ENCODE measurements around the gene TBC1D22B. TPM values are rescaled to one million over a fixed set of nuclear protein-coding genes. Genes with fewer than 3 reads are reported as not detected.

The TBC1D22B gene
- total RNA-seq, 2 experiments from 2014 or later, result 8.0 to 12.3 TPM

DNA sequence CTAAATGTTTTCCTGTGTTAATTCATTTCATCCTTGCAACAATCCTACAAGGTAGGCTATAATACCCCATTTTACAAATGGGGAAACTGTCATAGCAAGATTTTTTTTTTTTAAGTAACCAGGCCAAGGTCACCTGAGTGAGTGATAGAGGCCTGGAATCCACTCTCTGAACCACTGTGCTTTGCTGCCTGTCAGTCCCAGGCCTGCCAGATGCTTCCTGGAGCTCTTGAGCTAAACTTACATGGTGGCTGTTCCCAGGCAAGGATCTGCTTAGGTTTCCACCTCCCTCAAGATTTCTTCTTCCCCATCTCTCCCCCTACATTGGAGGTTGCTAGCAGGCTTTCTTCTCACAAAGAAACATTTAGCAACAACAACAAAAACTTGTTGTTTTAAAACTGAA, 63.5 kb downstream of the TBC1D22B start:
- H3K9me2 ChIP-seq (ENCODE audit: insufficient read depth, low read length), result no peaks in the 10 kb centered on the region
- CTCF ChIA-PET (ENCODE audit: unreplicated experiment), result no interaction called here
- POLR2A ChIA-PET, result no interaction called here
- no peak overlapping the region for H3K27ac ChIP-seq (ENCODE audit: low read depth, low read length, poor library complexity, severe bottlenecking)
- H3K4me1 ChIP-seq (ENCODE audit: insufficient read depth, low read length, poor library complexity, severe bottlenecking), result no peaks in the 10 kb centered on the region
- no peaks in the 10 kb centered on the region for H4K20me1 ChIP-seq (ENCODE audit: insufficient read depth, low read length)
- H3K4me2 ChIP-seq (ENCODE audit: low read length), result no peak overlapping the region
- no peak for TF ChIP-seq EZH2phosphoT487 (IDR thresholded peaks at IDR 0.05; ENCODE audit: borderline replicate concordance, low read depth, low read length)
- TF ChIP-seq, protein P1, sequence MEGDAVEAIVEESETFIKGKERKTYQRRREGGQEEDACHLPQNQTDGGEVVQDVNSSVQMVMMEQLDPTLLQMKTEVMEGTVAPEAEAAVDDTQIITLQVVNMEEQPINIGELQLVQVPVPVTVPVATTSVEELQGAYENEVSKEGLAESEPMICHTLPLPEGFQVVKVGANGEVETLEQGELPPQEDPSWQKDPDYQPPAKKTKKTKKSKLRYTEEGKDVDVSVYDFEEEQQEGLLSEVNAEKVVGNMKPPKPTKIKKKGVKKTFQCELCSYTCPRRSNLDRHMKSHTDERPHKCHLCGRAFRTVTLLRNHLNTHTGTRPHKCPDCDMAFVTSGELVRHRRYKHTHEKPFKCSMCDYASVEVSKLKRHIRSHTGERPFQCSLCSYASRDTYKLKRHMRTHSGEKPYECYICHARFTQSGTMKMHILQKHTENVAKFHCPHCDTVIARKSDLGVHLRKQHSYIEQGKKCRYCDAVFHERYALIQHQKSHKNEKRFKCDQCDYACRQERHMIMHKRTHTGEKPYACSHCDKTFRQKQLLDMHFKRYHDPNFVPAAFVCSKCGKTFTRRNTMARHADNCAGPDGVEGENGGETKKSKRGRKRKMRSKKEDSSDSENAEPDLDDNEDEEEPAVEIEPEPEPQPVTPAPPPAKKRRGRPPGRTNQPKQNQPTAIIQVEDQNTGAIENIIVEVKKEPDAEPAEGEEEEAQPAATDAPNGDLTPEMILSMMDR (conservative IDR thresholded peaks at IDR 0.05; ENCODE audit: low read length), result no peak
- no peak overlapping the region for H3K4me3 ChIP-seq (ENCODE audit: low read depth, low read length, poor library complexity, severe bottlenecking)
- no peak overlapping the region for H2AFZ ChIP-seq (ENCODE audit: low read length)
- H3K36me3 ChIP-seq (ENCODE audit: insufficient read depth, low read length), result peaks cover 16% of the 10 kb centered on the region; the same call in 1 of the 2 replicates
- no peaks in the 10 kb centered on the region for H3K9me3 ChIP-seq (ENCODE audit: low read length)
- intact Hi-C loops (cut with micrococcal nuclease; ENCODE audit: unreplicated experiment), result no loop called here
- no peaks in the 10 kb centered on the region for H3K79me2 ChIP-seq (ENCODE audit: insufficient read depth, low read depth, low read length)
- BruUV-seq (replicated peaks), result no TSS peak
- no peak for DNase-seq (ENCODE audit: low spot score)

DNA sequence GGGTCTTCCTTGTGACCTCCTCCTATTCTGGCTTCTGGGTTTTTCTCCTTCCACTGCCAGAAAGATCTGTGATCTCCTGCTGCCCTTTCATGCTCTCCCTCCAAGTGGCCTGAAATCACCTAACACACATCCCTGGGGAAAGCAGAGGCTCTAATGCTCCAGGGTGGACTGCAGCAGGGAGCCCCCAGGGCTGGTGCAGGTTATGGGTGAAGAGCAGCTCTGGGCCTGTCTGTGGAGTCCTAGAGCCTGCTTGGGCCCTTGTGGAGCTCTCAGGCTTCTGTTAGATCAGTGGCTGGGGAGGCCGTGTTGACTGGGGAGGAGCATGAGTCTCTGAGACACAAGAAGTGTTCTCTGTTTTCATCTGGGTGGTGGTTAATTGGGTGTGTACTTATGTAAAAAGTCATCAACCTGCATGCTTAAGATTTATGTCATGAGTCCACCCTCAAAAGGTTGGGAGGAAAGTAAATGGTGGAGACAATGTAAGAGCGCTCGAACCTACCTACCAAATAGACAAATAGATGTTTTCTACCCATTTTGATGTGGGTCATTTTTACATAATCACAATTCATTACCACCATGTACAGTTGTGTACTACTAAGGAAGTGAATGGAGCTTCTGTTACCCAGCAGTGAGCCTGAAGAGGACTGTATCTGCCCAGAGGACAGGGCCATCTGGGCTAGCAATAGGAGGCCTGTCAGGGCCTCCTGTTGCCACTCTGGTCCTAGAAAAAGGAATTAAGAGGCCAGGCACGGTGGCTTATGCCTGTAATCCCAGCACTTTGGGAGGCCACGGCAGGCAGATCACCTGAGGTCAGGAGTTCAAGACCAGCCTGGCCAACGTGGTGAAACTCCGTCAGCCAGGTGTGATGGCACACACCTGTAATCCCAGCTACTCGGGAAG, 64.2 kb downstream of the TBC1D22B start:
- H4K20me1 ChIP-seq (ENCODE audit: insufficient read depth, low read length), result no peaks in the 10 kb centered on the region
- BruUV-seq (replicated peaks), result no TSS peak
- CTCF ChIA-PET (ENCODE audit: unreplicated experiment), result no interaction called here
- no peak overlapping the region for H3K4me3 ChIP-seq (ENCODE audit: low read depth, low read length, poor library complexity, severe bottlenecking)
- H3K9me3 ChIP-seq (ENCODE audit: low read length), result no peaks in the 10 kb centered on the region
- intact Hi-C loops (cut with micrococcal nuclease; ENCODE audit: unreplicated experiment), result no loop called here
- no peak overlapping the region for H3K27ac ChIP-seq (ENCODE audit: low read depth, low read length, poor library complexity, severe bottlenecking)
- TF ChIP-seq, protein P1 (conservative IDR thresholded peaks at IDR 0.05; ENCODE audit: low read length), result no peak
- TF ChIP-seq EZH2phosphoT487 (IDR thresholded peaks at IDR 0.05; ENCODE audit: borderline replicate concordance, low read depth, low read length), result no peak
- H3K36me3 ChIP-seq (ENCODE audit: insufficient read depth, low read length), result peaks cover 12% of the 10 kb centered on the region; the same call in 1 of the 2 replicates
- DNase-seq (ENCODE audit: low spot score), result no peak
- no peak overlapping the region for H2AFZ ChIP-seq (ENCODE audit: low read length)
- POLR2A ChIA-PET, result no interaction called here
- no peaks in the 10 kb centered on the region for H3K4me1 ChIP-seq (ENCODE audit: insufficient read depth, low read length, poor library complexity, severe bottlenecking)
- no peaks in the 10 kb centered on the region for H3K79me2 ChIP-seq (ENCODE audit: insufficient read depth, low read depth, low read length)
- H3K4me2 ChIP-seq (ENCODE audit: low read length), result no peak overlapping the region
- no peaks in the 10 kb centered on the region for H3K9me2 ChIP-seq (ENCODE audit: insufficient read depth, low read length)

GRCh38 chr6:37323580-37323979, 66.0 kb downstream of the TBC1D22B start:
- Histone ChIP-seq H3K27ac (ENCODE audit: low read depth, low read length, poor library complexity, severe bottlenecking) (no peak overlapping the region), H3K36me3 (ENCODE audit: insufficient read depth, low read length) (no peaks in the 10 kb centered on the region), H3K4me3 (ENCODE audit: low read depth, low read length, poor library complexity, severe bottlenecking) (no peak overlapping the region), H3K9me2 (ENCODE audit: insufficient read depth, low read length) (no peaks in the 10 kb centered on the region), H4K20me1 (ENCODE audit: insufficient read depth, low read length) (no peaks in the 10 kb centered on the region), H3K4me1 (ENCODE audit: insufficient read depth, low read length, poor library complexity, severe bottlenecking) (no peaks in the 10 kb centered on the region), H3K4me2 (ENCODE audit: low read length) (no peak overlapping the region), H3K79me2 (ENCODE audit: insufficient read depth, low read depth, low read length) (no peaks in the 10 kb centered on the region), H3K9me3 (ENCODE audit: low read length) (no peaks in the 10 kb centered on the region), H2AFZ (ENCODE audit: low read length) (no peak overlapping the region)
- DNase-seq (ENCODE audit: low spot score), result no peak
- intact Hi-C loops (cut with micrococcal nuclease; ENCODE audit: unreplicated experiment), result no loop called here
- no TSS peak for BruUV-seq (replicated peaks)
- TF ChIP-seq, protein P1 (conservative IDR thresholded peaks at IDR 0.05; ENCODE audit: low read length), result no peak
- no peak for TF ChIP-seq EZH2phosphoT487 (IDR thresholded peaks at IDR 0.05; ENCODE audit: borderline replicate concordance, low read depth, low read length)
- POLR2A ChIA-PET, result interaction anchor here (1.1 kb wide), 1 partner anchor 10 kb away, joined by 3 read pairs; no protein-coding TSS in a partner anchor
- CTCF ChIA-PET (ENCODE audit: unreplicated experiment), result no interaction called here
